HCT116 (cell line): ENCODE measurements around the gene MAPK7. TPM values are rescaled to one million over a fixed set of nuclear protein-coding genes. Genes with fewer than 3 reads are reported as not detected.

Source experiments
- ATAC-seq: fragments of 200-7000 bp; cut with Tn5 transposase; 2 replicates; pipeline ENCODE4 v1.9.1; 2020; ENCODE audit warnings: mild to moderate bottlenecking, moderate library complexity
- BruUV-seq: library from RNA; stranded (reverse); fragments of 400-500 nt; replicated peaks from 2 replicates; lab custom pipeline; 2021; lab: Mats Ljungman, UMichigan
- CTCF ChIA-PET: fragments of 300-600 bp; sonication (Branson Sonifier 250); formaldehyde crosslinking; loops from one replicate; lab custom pipeline; 2021; ENCODE audit warnings: antibody characterized with exemption; lab: Charles Lee
- POLR2A ChIA-PET: fragments of 300-600, 350-600 bp; sonication (Branson Sonifier 250); formaldehyde crosslinking; loops from one replicate; lab custom pipeline; 2021; ENCODE audit warnings: antibody characterized with exemption; lab: Charles Lee
- RAD21 ChIA-PET, 2 experiments: fragments of 300-600 bp; sonication (Branson Sonifier 250); formaldehyde crosslinking; loops; one replicate each; lab custom pipeline; 2023; ENCODE audit warnings: low total read pairs in 2 of 2; ENCODE audit not compliant: uncharacterized antibody in 2 of 2, unreplicated experiment in 2 of 2, low non-redundant PET in 1 of 2; lab: Charles Lee
- DNase-seq: peaks from one replicate; pipeline ENCODE4 v3.0.0-alpha.2; 2010; ENCODE audit warnings: low read depth, low spot score
- H2AFZ ChIP-seq: fragments of 200-600 bp; shearing (Covaris generic), sonication (generic); 2 replicates; pipeline ENCODE4 v1.6.1; 2017; ENCODE audit warnings: low read depth, mixed run types, mixed read lengths, antibody characterized with exemption, low read length; ENCODE audit not compliant: poor library complexity, severe bottlenecking
- H3K27ac ChIP-seq: 2 replicates; pipeline ENCODE4 v1.5.1; 2012; ENCODE audit warnings: low read depth, low read length
- H3K27me3 ChIP-seq: fragments of 200-600 bp; sonication (generic); 2 replicates; pipeline ENCODE4 v1.6.1; 2016; ENCODE audit warnings: mixed run types, low read length, mixed read lengths; ENCODE audit not compliant: insufficient read depth
- H3K36me3 ChIP-seq, 2 experiments: fragments of 200-500 bp in 1 of 2; fragments of 200-600 bp in 1 of 2; sonication (Bioruptor generic) in 1 of 2; sonication (generic) in 1 of 2; 2 replicates each; pipeline versions ENCODE4 v1.5.1 to v1.6.1; 2014 to 2016; ENCODE audit warnings: low read length in 2 of 2, inconsistent platforms in 1 of 2, mixed read lengths in 1 of 2, mixed run types in 1 of 2; ENCODE audit not compliant: insufficient read depth in 2 of 2, control insufficient read depth in 1 of 2
- H3K4me1 ChIP-seq, 2 experiments: fragments of 200-600 bp in 1 of 2; sonication (generic) in 1 of 2; 2 replicates each; pipeline versions ENCODE4 v1.5.1 to v1.6.1; 2012 to 2017; ENCODE audit warnings: low read length in 2 of 2, inconsistent platforms in 1 of 2, mild to moderate bottlenecking in 1 of 2, mixed read lengths in 1 of 2, mixed run types in 1 of 2, moderate library complexity in 1 of 2; ENCODE audit not compliant: insufficient read depth in 2 of 2, control insufficient read depth in 1 of 2
- H3K4me2 ChIP-seq: fragments of 200-600 bp; sonication (generic); 2 replicates; pipeline ENCODE4 v1.6.1; 2017; ENCODE audit warnings: mixed run types, low read length, mixed read lengths
- H3K4me3 ChIP-seq, 2 experiments: fragments of 200-600 bp in 1 of 2; sonication (generic) in 1 of 2; replicated peaks in 1 of 2; 2 replicates each; pipeline ENCODE4 v1.5.1; 2011 to 2016; ENCODE audit warnings: low read length in 2 of 2, control low read depth in 1 of 2, low read depth in 1 of 2, mild to moderate bottlenecking in 1 of 2, mixed read lengths in 1 of 2, mixed run types in 1 of 2
- H3K79me2 ChIP-seq: fragments of 200-600 bp; sonication (generic); 2 replicates; pipeline ENCODE4 v1.6.1; 2017; ENCODE audit warnings: mild to moderate bottlenecking, mixed run types, low read length, moderate library complexity, mixed read lengths; ENCODE audit not compliant: insufficient read depth
- H3K9ac ChIP-seq: fragments of 200-600 bp; sonication (generic); 2 replicates; pipeline ENCODE4 v1.6.1; 2016; ENCODE audit warnings: low read length, mixed read lengths
- H3K9me2 ChIP-seq: fragments of 200-600 bp; sonication (generic), shearing (Covaris generic); 2 replicates; pipeline ENCODE4 v1.6.1; 2017; ENCODE audit warnings: mixed run types, mild to moderate bottlenecking, moderate library complexity; ENCODE audit not compliant: insufficient read depth
- H3K9me3 ChIP-seq, 2 experiments: fragments of 200-500 bp in 1 of 2; fragments of 200-600 bp in 1 of 2; sonication (Bioruptor generic) in 1 of 2; sonication (generic) in 1 of 2; 2 replicates each; pipeline ENCODE4 v1.6.1; 2014 to 2017; ENCODE audit warnings: low read length in 2 of 2, mixed read lengths in 2 of 2, inconsistent platforms in 1 of 2, low read depth in 1 of 2, mild to moderate bottlenecking in 1 of 2, mixed run types in 1 of 2, moderate library complexity in 1 of 2; ENCODE audit not compliant: control insufficient read depth in 1 of 2, insufficient read depth in 1 of 2
- H4K20me1 ChIP-seq: fragments of 200-600 bp; sonication (generic), shearing (Covaris generic); 2 replicates; pipeline ENCODE4 v1.6.1; 2017; ENCODE audit warnings: mixed run types, mild to moderate bottlenecking, moderate library complexity; ENCODE audit not compliant: insufficient read depth
- CEBPB ChIP-seq: IDR thresholded peaks from 2 replicates; pipeline ENCODE4 v1.6.1; 2012; ENCODE audit warnings: low read depth
- CTCF ChIP-seq, 3 experiments: fragments of 200-600 bp in 1 of 3; sonication (generic) in 1 of 3; IDR thresholded peaks in 2 of 3; conservative IDR thresholded peaks in 1 of 3; 2 replicates each; pipeline ENCODE4 v1.5.1; 2012 to 2017; ENCODE audit warnings: low read depth in 2 of 3, low read length in 2 of 3, antibody characterized with exemption in 1 of 3, borderline replicate concordance in 1 of 3, control low read depth in 1 of 3, mild to moderate bottlenecking in 1 of 3, mixed read lengths in 1 of 3, mixed run types in 1 of 3, moderate library complexity in 1 of 3; ENCODE audit not compliant: insufficient read depth in 1 of 3
- FOSL1 ChIP-seq: IDR thresholded peaks from 2 replicates; pipeline ENCODE4 v1.6.1; 2012; ENCODE audit warnings: low read depth
- POLR2AphosphoS5 ChIP-seq: IDR thresholded peaks from 2 replicates; pipeline ENCODE4 v1.6.1; 2011; ENCODE audit warnings: mild to moderate bottlenecking, low read depth, low read length, moderate library complexity
- TCF7L2 ChIP-seq: IDR thresholded peaks from 2 replicates; pipeline ENCODE4 v1.7.0; 2011; ENCODE audit warnings: borderline replicate concordance, inconsistent platforms; ENCODE audit not compliant: insufficient read depth, insufficient read length; ENCODE audit errors: extremely low read depth
- YY1 ChIP-seq: IDR thresholded peaks from 2 replicates; pipeline ENCODE4 v1.6.1; 2011; ENCODE audit warnings: low read length, low read depth, moderate library complexity, mild to moderate bottlenecking; ENCODE audit not compliant: insufficient replicate concordance; ENCODE audit errors: extremely low read depth
- ZBTB33 ChIP-seq: IDR thresholded peaks from 2 replicates; pipeline ENCODE4 v1.6.1; 2011; ENCODE audit warnings: mild to moderate bottlenecking, low read length, moderate library complexity; ENCODE audit not compliant: insufficient replicate concordance; ENCODE audit errors: extremely low read depth
- ZNF274 ChIP-seq: fragments of 200-500 bp; sonication (Bioruptor generic); IDR thresholded peaks from 2 replicates; pipeline ENCODE4 v1.6.1; 2014; ENCODE audit warnings: mild to moderate bottlenecking, low read depth, low read length, inconsistent platforms
- intact Hi-C: fragments of 100-400 bp; cut with micrococcal nuclease; formaldehyde crosslinking; loops from 2 replicates; pipeline ENCODE4 v1.10.0; 2022
- total RNA-seq: library from RNA; stranded (reverse); gene quantifications from one replicate; pipeline ENCODE4 v1.2.1, GENCODE V29; 2021; ENCODE audit not compliant: unreplicated experiment

Gene MAPK7
- total RNA-seq, 1 experiment from 2014 or later, result 15.3 TPM

- CTCF ChIA-PET, result no interaction called here
- H2AFZ ChIP-seq, result no peak overlapping the region
- TF ChIP-seq FOSL1 (no peak), ZNF274 (no peak), CTCF (IDR thresholded peaks at IDR 0.05 in 2 of 3, conservative IDR thresholded peaks at IDR 0.05 in 1 of 3; ENCODE audit: borderline replicate concordance in 1 of 3, insufficient read depth in 1 of 3, low read depth in 2 of 3, low read length in 2 of 3) (no peak), POLR2AphosphoS5 (no peak), ZBTB33 (no peak), TCF7L2 (no peak), CEBPB (no peak), YY1 (no peak)
- no peak overlapping the region for H3K4me2 ChIP-seq
- RAD21 ChIA-PET, result no interaction called here
- peaks cover 26 to 36% of the 10 kb centered on the region in 2 experiments for H3K4me1 ChIP-seq
- ATAC-seq, result no peak
- no peak overlapping the region for H3K4me3 ChIP-seq
- no peaks in the 10 kb centered on the region for H3K79me2 ChIP-seq
- no peaks in the 10 kb centered on the region for H3K9me2 ChIP-seq
- POLR2A ChIA-PET, result no interaction called here
- H4K20me1 ChIP-seq, result no peaks in the 10 kb centered on the region
- no peak for DNase-seq
- no peak overlapping the region for H3K9ac ChIP-seq
- intact Hi-C loops, result no loop called here
- H3K9me3 ChIP-seq, result no peaks in the 10 kb centered on the region
- no TSS peak for BruUV-seq
- H3K27ac ChIP-seq, result no peak overlapping the region
- H3K27me3 ChIP-seq, result no peaks in the 10 kb centered on the region
- H3K36me3 ChIP-seq, result peaks cover 0 to 3% of the 10 kb centered on the region in 2 experiments; a peak in 1 of 4 replicates
Observed at GRCh38 chr17:19344311-19345066, 33.8 kb upstream of the MAPK7 start.
